GM18526 (cell line): ENCODE measurements around the gene SYT15.

Experiments
- POLR2A ChIP-seq: IDR thresholded peaks from 3 replicates; pipeline ENCODE4 v1.6.1; 2011; ENCODE audit not compliant: insufficient read length; ENCODE audit errors: extremely low read depth

The SYT15 gene

DNA sequence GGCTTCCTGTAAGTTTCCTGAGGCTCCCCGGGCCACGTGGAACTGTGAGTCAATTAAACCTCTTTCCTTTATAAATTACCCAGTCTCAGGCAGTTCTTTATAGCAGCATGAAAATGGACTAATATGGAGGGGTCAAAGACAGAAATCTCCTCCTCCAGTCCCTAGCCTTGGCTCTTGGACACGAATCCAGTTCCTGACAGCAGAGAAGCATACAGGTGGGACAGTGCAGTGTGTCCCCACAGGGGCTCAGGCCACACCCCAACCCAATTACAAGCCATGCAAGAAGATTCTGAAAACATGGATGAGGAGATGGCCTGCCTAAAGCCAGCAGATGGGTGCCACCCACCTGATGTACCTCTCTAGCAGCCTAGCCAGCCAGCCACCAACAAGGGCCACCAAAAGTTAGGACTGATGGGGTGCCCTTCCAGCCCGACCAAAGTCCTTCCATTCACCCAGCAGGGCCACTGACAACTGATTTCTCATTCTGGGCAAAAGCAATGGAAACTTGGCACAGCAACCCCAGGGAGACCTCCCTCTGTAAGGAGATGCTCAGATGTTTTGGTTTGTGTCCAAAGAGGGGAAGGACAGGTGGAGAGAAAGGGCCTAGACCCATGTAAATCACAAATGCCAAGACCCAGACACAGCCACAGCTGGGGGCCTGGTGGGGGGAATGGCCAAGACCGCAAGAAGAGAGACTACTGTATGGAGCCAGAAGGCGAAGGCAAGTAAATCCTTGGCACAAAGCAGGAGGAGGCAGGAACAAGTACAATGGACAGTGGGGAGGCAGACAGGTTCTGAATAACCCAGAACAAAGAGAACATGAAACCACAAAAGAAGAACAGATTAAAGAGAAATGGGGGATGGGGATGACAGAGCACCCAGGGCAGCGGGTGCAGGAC lies 36.1 kb upstream of the SYT15 start:
- TF ChIP-seq POLR2A = no peak

GRCh38 chr10:46543466-46544377 lies 35.2 kb upstream of the SYT15 start:
- TF ChIP-seq POLR2A = no peak

DNA sequence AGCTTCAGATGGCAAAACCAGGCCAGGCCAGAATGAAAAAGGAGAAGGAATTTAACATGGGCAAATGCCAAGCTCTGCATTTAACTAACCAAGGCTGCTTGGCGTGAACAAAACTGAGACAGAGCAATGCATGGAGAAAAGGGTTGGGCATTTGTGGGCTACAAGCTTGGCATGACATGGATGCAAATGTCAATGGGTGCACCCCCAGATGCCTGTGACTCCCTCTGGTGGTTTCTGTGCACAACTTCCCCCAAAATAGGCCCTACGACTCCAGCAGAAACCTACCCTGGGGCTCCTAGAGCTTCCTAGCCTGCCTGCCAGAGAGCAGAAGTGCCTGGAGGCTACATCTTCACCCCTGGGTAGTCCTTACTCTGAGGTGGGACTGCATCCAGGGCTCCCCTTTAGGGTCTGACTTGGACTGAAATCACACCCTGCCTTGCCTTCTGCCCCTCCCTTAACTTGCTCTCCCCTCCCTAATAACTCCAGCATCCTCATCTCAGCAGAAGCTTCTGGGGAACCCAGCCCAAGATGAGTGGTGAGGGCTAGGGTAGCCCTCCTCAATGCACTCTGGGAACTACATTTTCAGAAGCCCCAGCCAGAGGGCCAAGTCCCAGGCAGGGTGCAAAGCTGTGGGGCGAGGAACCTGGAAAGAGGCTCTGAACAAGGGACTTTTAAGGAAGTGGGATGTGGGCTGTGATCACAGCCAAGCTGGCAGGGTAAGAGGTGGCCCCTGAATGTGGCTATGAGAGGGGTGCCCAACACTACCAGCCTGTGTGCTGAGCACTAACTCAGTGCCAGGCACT lies 33.7 kb upstream of the SYT15 start:
- no peak for TF ChIP-seq POLR2A

DNA sequence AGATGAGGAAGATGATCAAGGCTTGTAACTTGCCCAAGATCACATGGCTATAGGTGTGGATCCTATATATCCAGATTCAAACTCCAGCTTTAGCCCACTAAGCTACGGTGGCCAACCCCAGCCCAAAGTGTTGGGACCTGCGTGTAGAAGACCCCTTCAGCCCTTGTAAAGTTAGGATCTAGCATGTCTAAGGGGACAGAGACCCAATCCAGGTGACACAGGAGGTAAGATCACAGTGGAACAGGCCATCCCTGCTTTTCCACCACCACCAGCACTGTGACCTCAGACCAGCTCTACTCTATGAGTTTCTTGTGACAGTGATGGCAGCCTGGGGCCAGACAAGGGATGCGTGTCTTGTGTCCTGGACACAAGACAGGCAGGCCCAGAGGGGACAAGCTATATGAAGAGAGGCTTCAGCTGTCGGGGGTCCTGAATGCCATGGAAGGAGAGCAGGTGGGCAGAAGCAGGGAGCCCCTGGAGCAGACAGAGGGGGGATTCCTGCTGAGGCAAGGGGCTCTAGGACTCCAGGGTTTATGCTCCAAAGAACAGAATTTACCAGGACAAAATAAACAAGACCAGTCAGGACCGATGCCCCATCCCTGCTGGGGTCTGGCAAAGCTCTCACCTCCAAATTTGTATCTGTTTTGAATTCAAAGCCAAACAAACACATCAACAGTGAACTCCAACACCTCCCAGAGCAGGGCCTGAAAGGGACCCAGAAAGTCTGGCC lies 32.9 kb upstream of the SYT15 start:
- no peak for TF ChIP-seq POLR2A

DNA sequence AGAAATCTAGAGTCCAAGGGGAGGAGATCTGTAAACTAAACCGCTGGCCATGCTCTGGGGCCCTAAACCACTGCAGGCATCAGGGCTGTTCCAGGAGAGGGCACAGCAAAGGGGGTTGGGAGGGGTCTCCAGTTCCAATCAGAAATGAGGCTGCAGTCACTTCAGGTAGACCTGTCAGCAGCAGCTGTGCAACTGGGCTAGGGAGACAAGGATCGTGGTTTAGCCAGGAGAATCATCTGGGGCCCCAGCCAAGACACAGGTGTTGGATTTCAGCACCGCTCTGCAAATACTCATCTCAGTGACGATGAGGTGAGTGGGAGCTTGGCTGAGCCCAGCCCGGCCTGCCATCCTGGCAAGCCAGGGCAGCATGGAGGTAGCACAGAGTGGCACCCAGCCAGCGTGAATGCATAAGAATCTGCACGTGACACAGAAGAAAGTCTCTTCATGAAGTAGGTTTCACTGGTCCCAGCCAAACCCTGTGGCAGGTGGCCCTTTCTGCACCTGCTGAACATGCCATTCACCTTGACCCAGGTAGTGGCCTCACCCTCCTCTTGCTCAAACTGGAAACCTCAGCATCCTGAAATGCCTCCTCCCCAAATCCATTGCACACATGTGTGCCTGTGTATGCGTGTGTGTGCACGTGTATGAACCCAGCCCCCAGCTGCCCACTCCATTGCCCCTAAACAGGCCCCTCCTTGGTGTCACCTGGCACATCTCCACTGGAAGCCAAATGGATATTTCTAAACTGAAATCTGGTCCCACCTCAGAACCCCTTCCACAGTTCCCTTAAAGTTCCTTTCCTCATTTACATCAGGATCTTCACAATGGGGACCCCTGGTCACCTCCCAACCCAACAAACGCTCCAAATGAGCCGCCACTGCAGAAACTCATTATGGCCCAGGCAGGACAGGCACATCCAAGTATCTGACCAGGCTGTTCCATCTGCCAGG lies 32.1 kb upstream of the SYT15 start:
- TF ChIP-seq POLR2A = no peak

DNA sequence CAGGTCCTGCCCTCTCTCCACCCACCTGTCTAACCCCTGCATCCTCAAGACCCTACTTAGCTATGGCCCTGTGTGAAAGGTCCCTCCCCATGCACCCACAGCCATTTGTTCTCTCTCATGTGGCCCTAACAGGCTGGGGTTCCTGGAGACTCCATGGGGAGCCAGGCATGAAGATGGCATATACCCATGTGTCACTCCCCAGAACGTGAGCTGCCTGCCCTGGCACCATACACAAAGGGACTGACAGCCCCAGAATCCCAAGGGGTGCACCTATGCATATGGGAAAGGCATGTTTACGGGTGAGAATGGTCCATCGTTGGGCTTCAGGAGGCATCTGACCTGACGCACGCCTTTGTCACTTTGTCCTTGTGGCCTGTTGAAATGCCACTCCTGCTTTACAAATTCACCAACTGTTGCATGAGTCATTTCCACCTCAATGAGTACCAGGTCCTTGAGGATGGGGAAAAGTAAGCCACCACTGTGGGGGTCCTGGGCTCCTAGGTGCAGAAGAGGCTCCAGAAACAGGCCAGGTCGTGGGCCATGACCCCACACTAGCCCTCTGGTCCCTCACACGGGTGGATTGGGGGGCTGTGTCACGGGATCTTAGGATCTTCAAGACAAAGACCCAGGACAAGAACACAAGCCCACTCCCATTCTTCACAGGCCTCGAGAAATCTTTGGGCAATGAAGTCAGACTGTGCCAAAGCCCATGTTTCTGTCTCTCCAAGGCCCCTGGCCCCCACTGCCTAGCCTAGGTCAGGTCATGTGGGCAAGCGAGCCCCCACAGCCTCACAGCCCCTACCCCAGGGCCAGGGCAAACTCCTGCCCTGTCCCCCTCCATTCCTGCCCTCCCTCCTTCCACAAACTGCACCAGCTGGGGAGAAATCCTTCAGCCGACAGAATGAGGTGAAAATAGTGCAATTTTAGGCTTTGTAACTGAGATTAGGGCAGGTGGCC lies 31.1 kb upstream of the SYT15 start:
- TF ChIP-seq POLR2A = no peak

DNA sequence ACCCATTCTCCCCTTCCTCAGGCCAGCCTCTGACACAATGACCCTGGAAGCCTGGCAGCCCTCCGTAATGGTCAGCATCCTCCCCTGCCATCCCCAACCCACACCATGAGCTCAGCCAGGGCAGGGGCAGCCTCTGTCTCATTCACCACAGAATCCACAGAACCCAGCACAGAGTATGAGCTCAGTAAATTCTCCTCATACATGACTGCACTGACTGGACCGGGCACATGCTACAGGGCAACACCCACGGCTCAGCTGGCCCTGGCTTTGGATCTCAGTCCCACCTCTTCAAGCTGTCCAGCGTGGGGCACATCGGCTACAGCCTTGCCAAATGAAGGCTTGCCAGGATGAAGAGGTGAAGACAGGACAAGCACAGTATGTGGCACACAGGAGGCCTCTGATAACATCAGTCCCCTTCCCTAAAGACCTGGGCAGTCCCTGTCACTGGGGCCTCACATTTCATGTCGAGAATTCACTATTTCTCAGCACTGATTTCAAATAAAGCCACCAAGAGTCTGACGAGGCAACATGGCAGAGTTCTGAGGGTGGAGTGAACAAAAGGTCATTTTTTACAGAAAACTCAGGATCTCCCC lies 30.3 kb upstream of the SYT15 start:
- TF ChIP-seq POLR2A = no peak

DNA sequence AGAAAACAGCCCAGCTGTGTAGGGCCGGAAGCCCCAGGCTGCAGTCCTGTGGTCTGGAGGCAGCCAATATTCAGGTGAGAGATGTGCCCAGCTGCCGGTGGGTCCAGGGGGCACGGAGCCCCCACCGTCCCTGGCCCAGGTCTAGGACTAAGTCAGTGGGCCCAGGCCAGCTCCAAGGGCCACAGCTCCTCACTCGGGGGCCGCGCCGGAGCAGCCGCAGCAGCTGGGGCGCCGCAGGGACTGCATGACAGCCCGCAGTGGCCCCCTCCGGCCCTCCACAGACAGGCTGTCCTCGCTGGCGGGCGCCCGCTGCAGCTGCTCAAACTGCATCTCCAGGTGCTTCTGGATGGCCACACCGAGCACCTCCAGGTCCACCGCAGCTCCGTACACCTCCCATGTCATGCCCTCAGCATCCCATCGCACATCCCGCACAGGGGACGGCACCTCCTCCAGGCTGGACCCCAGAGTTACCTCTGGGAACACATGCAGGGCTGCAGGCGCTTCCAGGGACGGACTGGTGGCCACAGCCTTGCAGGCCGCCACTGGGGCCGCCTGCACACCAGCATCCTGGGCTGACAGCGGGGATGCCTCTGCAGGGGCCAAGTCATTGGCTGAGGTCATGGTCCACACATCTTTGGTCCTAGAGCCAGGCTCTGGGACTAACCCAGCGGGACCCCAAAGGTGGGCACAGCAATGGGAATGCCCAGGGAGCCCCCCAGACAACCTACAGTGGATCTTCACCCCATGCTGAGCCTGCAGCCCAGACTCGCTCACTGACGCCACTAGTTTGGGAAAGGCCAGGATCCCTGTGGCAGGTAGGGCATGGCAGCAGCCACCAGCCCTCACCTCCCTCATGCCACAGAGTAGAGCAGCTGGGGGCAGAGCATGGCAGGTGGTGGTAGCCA lies 29.5 kb upstream of the SYT15 start:
- TF ChIP-seq POLR2A = no peak

DNA sequence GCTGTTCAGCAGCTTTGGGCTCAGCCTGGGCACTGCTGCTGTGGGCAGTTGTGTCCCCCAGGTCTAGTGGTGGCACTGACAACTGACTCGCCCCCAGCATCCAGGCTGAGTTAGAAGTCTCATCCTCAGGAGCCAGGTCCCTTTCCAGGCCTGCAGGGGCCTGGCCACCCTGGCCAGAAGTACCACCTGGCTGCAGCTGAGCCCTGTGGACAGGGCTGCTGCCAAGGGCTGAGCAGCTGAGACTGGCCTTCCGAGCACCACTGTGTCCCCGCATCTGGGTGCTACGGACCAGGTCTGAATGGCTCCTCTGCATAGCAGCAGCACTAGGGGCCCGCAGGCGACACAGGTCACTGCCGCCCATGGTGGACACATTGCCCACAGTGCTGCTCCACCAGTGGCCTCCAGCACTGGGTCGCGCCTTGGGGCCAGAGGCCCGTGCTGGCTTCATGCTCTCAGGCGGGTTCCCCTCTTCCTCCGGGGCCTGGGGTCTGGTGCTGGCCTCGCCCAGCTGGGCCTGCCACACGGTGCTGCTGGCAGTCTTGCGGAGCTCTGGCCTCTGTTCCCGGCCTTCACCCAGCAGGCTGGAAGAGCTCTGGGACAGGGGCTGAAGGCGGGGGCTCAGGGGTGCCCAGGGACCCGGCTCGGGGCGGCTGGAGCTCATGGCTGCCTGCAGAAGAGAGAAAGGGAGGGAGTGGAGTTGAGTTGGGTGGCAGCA lies 28.7 kb upstream of the SYT15 start:
- TF ChIP-seq POLR2A = no peak
